OCI-LY7 (cell line): ENCODE data around the gene PNRC1. TPM values are rescaled to one million over a fixed set of nuclear protein-coding genes. Genes with fewer than 3 reads are reported as not detected.

Experiments
- BruUV-seq: library from RNA; stranded (reverse); fragments of 400-500 nt; replicated peaks from 2 replicates; lab custom pipeline; 2021; lab: Mats Ljungman, UMichigan
- CTCF ChIA-PET: fragments of 300-600 bp; sonication (Branson Sonifier 250); formaldehyde crosslinking; loops from one replicate; lab custom pipeline; 2022; ENCODE audit warnings: antibody characterized with exemption; ENCODE audit not compliant: unreplicated experiment; lab: Charles Lee
- POLR2A ChIA-PET: fragments of 300-600 bp; sonication (Branson Sonifier 250); formaldehyde crosslinking; loops from one replicate; lab custom pipeline; 2022; ENCODE audit warnings: antibody characterized with exemption; lab: Charles Lee
- DNase-seq: peaks from one replicate; pipeline ENCODE4 v3.0.0-alpha.2; 2015; ENCODE audit warnings: low spot score
- H2AFZ ChIP-seq: fragments of 200-600 bp; sonication (generic), shearing (Covaris generic); 2 replicates; pipeline ENCODE4 v1.6.1; 2014; ENCODE audit warnings: mild to moderate bottlenecking, antibody characterized with exemption, low read length, moderate library complexity
- H3K27ac ChIP-seq: fragments of 200-600 bp; sonication (generic); 2 replicates; pipeline ENCODE4 v1.5.1; 2014; ENCODE audit warnings: mixed run types, low read depth, mild to moderate bottlenecking, moderate library complexity, low read length, inconsistent platforms; ENCODE audit not compliant: poor library complexity, severe bottlenecking
- H3K36me3 ChIP-seq: fragments of 200-600 bp; sonication (generic); 2 replicates; pipeline ENCODE4 v1.6.1; 2014; ENCODE audit warnings: mild to moderate bottlenecking, antibody characterized with exemption, low read length, moderate library complexity, mixed read lengths; ENCODE audit not compliant: insufficient read depth
- H3K4me1 ChIP-seq: fragments of 200-600 bp; sonication (generic); 2 replicates; pipeline ENCODE4 v1.5.1; 2014; ENCODE audit warnings: mild to moderate bottlenecking, low read length; ENCODE audit not compliant: insufficient read depth, poor library complexity, severe bottlenecking
- H3K4me2 ChIP-seq: fragments of 200-600 bp; sonication (generic); 2 replicates; pipeline ENCODE4 v1.6.1; 2014; ENCODE audit warnings: mild to moderate bottlenecking, low read length
- H3K4me3 ChIP-seq: fragments of 200-600 bp; sonication (generic); 2 replicates; pipeline ENCODE4 v1.5.1; 2014; ENCODE audit warnings: mild to moderate bottlenecking, low read depth, low read length; ENCODE audit not compliant: poor library complexity, severe bottlenecking
- H3K79me2 ChIP-seq: fragments of 200-600 bp; sonication (generic); 2 replicates; pipeline ENCODE4 v1.6.1; 2016; ENCODE audit warnings: low read depth, mild to moderate bottlenecking, low read length, moderate library complexity, mixed read lengths; ENCODE audit not compliant: insufficient read depth
- H3K9me2 ChIP-seq: fragments of 200-600 bp; sonication (generic); 2 replicates; pipeline ENCODE4 v1.6.1; 2016; ENCODE audit warnings: mild to moderate bottlenecking, low read length, mixed read lengths; ENCODE audit not compliant: insufficient read depth
- H3K9me3 ChIP-seq: fragments of 200-600 bp; sonication (generic); 2 replicates; pipeline ENCODE4 v1.6.1; 2014; ENCODE audit warnings: mild to moderate bottlenecking, mixed run types, low read length, mixed read lengths
- H4K20me1 ChIP-seq: fragments of 200-600 bp; sonication (generic); 2 replicates; pipeline ENCODE4 v1.6.1; 2014; ENCODE audit warnings: mild to moderate bottlenecking, antibody characterized with exemption, low read length, moderate library complexity, mixed read lengths; ENCODE audit not compliant: insufficient read depth
- CTCF ChIP-seq: fragments of 200-600 bp; sonication (generic); conservative IDR thresholded peaks from 2 replicates; pipeline ENCODE4 v1.5.1; 2014; ENCODE audit warnings: mild to moderate bottlenecking, antibody characterized with exemption, low read length, moderate library complexity, mixed read lengths
- EZH2phosphoT487 ChIP-seq: fragments of 200-600 bp; sonication (generic); IDR thresholded peaks from 2 replicates; pipeline ENCODE4 v1.6.1; 2018; ENCODE audit warnings: low read depth, borderline replicate concordance, mild to moderate bottlenecking, mixed run types, antibody characterized with exemption, low read length, moderate library complexity, mixed read lengths
- intact Hi-C: fragments of 100-400 bp; cut with micrococcal nuclease; formaldehyde crosslinking; loops from one replicate; pipeline ENCODE4 v1.10.0; 2022; ENCODE audit not compliant: unreplicated experiment
- total RNA-seq, 2 experiments: library from RNA; depleted of rRNA in 1 of 2; stranded (reverse); fragments of >200 nt in 1 of 2; shearing (Covaris generic) in 1 of 2; gene quantifications; 2 replicates each; pipeline ENCODE4 v1.2.3, GENCODE V29; 2014 to 2022

The PNRC1 gene
- total RNA-seq, 2 experiments from 2014 or later: 26.7 to 53.0 TPM

GRCh38 chr6:89045576-89045975 is 35.0 kb upstream of the PNRC1 start:
- TF ChIP-seq EZH2phosphoT487 (no peak), CTCF (no peak)
- H2AFZ ChIP-seq: no peak overlapping the region
- no peaks in the 10 kb centered on the region for H3K36me3 ChIP-seq
- H3K4me3 ChIP-seq: no peak overlapping the region
- no peak for DNase-seq
- H3K4me1 ChIP-seq: no peaks in the 10 kb centered on the region
- H3K9me2 ChIP-seq: no peaks in the 10 kb centered on the region
- ChIA-PET POLR2A (interaction anchor here (0.7 kb wide), 1 partner anchor 22 kb away, joined by 4 read pairs; no protein-coding TSS in a partner anchor), CTCF (no interaction called here)
- intact Hi-C loops: no loop called here
- no peak overlapping the region for H3K27ac ChIP-seq
- H3K4me2 ChIP-seq: no peak overlapping the region
- no TSS peak for BruUV-seq
- no peaks in the 10 kb centered on the region for H4K20me1 ChIP-seq
- no peaks in the 10 kb centered on the region for H3K79me2 ChIP-seq
- H3K9me3 ChIP-seq: no peaks in the 10 kb centered on the region

DNA sequence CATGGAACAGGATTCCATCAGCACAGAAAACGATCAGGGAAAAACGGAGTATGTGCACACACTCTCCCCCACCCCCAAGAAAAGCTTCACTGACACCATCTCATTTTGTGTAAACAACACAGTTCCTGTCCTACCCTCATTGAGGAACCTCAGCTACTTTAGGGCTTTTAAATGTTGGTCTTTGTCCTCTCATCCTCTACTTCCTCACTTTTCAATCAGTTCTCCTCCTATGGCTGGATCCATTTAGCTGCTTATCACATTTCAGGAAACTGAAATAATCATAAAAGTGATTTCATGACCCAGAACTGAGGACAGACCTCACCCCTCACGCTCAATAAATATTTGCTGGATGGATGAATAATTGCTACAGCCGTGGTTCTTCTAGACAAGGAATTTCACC is 33.1 kb upstream of the PNRC1 start:
- POLR2A ChIA-PET: interaction anchor here (0.7 to 0.8 kb wide), 2 partner anchors 64 to 129 kb away, joined by 3 read pairs; no protein-coding TSS in a partner anchor
- Histone ChIP-seq H3K4me3 (no peak overlapping the region), H3K9me2 (no peaks in the 10 kb centered on the region), H3K9me3 (no peaks in the 10 kb centered on the region), H3K27ac (no peak overlapping the region), H3K4me2 (no peak overlapping the region), H3K4me1 (no peaks in the 10 kb centered on the region), H2AFZ (no peak overlapping the region), H3K36me3 (no peaks in the 10 kb centered on the region), H3K79me2 (no peaks in the 10 kb centered on the region), H4K20me1 (no peaks in the 10 kb centered on the region)
- no peak for TF ChIP-seq CTCF
- no peak for TF ChIP-seq EZH2phosphoT487
- CTCF ChIA-PET: interaction anchor here (0.5 kb wide), 1 partner anchor 204 kb away, joined by 3 read pairs; no protein-coding TSS in a partner anchor
- no peak for DNase-seq
- BruUV-seq: no TSS peak
- intact Hi-C loops: no loop called here

DNA sequence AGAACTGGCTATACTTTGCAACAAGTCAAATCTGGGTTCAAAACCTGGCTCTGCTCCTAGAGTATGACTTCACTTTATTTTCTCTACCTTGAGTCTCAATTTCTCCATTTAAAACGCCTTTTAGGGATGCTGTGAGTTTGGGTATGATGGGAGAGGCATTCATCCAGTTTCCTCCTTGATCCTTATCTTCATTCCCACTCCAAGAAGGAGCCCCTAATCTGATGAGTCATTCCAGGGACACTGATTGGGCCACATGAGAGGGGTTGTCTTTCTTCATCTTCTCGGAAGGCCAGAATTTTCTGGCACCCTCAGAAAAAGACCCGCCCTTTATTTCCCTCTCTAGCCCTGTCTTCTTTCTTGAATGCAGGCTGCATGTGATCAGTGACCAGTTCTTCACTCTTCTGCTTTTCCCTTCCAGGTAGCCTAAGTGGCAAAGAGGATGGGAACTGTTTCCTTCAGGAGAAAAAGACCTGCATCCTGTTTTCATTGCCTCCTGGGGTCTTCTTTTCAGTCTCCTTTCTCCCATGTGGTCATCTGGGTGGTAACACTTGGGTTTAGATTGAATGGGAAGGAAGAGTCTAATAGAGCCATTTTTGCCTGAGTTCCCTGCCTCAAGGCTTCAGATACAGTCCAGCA is 32.1 kb upstream of the PNRC1 start:
- intact Hi-C loops: no loop called here
- no peak overlapping the region for H2AFZ ChIP-seq
- no peak overlapping the region for H3K4me3 ChIP-seq
- H3K4me1 ChIP-seq: no peaks in the 10 kb centered on the region
- H3K36me3 ChIP-seq: no peaks in the 10 kb centered on the region
- H3K27ac ChIP-seq: no peak overlapping the region
- TF ChIP-seq EZH2phosphoT487: no peak
- TF ChIP-seq CTCF: no peak
- DNase-seq: no peak
- CTCF ChIA-PET: no interaction called here
- H3K9me2 ChIP-seq: no peaks in the 10 kb centered on the region
- no TSS peak for BruUV-seq
- no peaks in the 10 kb centered on the region for H3K9me3 ChIP-seq
- POLR2A ChIA-PET: no interaction called here
- no peaks in the 10 kb centered on the region for H4K20me1 ChIP-seq
- no peaks in the 10 kb centered on the region for H3K79me2 ChIP-seq
- no peak overlapping the region for H3K4me2 ChIP-seq
